ENCODE measurements around the gene NOTCH2NLA.
"Not testable (repeated sequence)": the region's sequence is repeated elsewhere in the genome, so short reads cannot be mapped to it uniquely, and the experiment has no call there.

Gene NOTCH2NLA

GRCh38 chr1:146167273-146167672 is 61.5 kb downstream of the NOTCH2NLA start:
- not testable (repeated sequence) for DNase-seq (ENCODE audit: low spot score)

DNA sequence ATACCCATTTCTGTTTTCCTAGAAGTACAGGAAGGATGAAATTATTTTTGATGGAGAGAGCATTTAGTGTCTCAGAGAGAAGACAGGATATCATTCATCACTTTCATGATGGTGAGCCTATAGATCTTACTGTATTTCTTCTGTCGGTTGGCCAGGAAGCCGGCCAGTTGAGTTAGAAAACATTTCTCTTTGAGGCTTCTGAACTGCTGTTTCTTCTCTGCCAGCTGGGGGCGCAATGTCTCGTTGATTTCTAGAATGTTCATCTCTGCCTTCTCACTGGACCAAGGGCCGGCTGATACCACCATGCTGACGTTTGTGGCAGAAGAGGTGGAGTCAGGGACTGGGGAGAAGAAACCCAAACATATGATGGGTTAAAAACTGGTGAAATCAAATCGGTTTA is 84.4 kb downstream of the NOTCH2NLA start, which contains the start of gene NBPF10:
NBPF10 (minus strand) TSS at position 340 of the 400 bp plus-strand sequence; CDS start at position 305, 35 bp downstream.
- DNase-seq (ENCODE audit: low spot score): not testable (repeated sequence)
